C4-2B (cell line): ENCODE data around the gene KCNH6.

Experiments used
- ZFX ChIP-seq: fragments of 450-650 bp; IDR thresholded peaks from 2 replicates; pipeline ENCODE4 v1.6.1; 2017
- TF ChIP-seq, protein P1 (sequence below): fragments of 450-650 bp; conservative IDR thresholded peaks from 2 replicates; pipeline ENCODE4 v1.5.1; 2017; ENCODE audit warnings: mild to moderate bottlenecking

DNA sequence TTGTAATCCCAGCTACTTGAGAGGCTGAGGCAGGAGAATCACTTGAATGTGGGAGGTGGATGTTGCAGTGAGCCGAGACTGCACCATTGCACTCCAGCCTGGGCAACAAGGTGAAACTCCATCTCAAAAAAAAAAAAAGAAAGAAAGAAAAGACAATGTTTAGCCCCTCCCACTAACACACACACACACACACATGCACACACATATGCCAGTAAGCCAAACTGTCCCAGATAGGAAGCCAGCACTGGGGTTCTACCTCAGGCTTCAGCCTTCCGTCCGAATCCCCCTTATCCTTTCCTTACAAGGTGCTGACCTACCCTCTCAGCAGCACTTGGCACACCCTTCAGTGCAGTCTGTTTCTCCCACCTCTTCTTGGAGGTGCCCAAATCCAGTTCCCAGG lies 8.7 kb upstream of the KCNH6 start:
- TF ChIP-seq, protein P1, sequence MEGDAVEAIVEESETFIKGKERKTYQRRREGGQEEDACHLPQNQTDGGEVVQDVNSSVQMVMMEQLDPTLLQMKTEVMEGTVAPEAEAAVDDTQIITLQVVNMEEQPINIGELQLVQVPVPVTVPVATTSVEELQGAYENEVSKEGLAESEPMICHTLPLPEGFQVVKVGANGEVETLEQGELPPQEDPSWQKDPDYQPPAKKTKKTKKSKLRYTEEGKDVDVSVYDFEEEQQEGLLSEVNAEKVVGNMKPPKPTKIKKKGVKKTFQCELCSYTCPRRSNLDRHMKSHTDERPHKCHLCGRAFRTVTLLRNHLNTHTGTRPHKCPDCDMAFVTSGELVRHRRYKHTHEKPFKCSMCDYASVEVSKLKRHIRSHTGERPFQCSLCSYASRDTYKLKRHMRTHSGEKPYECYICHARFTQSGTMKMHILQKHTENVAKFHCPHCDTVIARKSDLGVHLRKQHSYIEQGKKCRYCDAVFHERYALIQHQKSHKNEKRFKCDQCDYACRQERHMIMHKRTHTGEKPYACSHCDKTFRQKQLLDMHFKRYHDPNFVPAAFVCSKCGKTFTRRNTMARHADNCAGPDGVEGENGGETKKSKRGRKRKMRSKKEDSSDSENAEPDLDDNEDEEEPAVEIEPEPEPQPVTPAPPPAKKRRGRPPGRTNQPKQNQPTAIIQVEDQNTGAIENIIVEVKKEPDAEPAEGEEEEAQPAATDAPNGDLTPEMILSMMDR: no peak
- TF ChIP-seq ZFX: no peak
